Measurements from ENCODE around the gene C3orf22.

DNA sequence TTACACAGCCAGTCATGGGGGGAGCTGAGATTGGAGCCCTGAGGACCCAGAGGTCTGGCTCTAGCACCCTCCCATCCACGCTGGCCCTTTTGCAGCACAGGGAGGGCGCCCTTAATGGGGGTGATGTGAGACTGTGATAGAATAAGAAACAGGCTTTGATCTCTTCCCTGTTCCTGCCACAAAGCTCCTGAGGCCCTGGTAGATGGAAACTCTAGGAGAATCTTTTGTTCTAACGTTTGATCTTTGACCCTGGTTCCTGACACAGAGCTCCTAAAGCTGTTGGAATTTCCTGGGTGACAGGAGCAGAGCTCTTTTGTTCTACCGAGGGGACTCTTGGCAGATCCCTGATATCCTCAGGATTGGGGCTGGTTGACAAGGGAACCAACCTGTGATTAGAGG, 40.0 kb downstream of the C3orf22 start:
- TF ChIP-seq ZBTB10 (tag by site-specific recombination; IDR thresholded peaks at IDR 0.05) = no peak
- TF ChIP-seq, protein P1, sequence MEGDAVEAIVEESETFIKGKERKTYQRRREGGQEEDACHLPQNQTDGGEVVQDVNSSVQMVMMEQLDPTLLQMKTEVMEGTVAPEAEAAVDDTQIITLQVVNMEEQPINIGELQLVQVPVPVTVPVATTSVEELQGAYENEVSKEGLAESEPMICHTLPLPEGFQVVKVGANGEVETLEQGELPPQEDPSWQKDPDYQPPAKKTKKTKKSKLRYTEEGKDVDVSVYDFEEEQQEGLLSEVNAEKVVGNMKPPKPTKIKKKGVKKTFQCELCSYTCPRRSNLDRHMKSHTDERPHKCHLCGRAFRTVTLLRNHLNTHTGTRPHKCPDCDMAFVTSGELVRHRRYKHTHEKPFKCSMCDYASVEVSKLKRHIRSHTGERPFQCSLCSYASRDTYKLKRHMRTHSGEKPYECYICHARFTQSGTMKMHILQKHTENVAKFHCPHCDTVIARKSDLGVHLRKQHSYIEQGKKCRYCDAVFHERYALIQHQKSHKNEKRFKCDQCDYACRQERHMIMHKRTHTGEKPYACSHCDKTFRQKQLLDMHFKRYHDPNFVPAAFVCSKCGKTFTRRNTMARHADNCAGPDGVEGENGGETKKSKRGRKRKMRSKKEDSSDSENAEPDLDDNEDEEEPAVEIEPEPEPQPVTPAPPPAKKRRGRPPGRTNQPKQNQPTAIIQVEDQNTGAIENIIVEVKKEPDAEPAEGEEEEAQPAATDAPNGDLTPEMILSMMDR (tag by site-specific recombination; IDR thresholded peaks at IDR 0.05) = no peak
